GM12801 (cell line): ENCODE measurements around the gene GRHL1.

Source experiments
- CTCF ChIP-seq: IDR thresholded peaks from one replicate; pipeline ENCODE4 v1.5.1; 2011; ENCODE audit warnings: control low read depth; ENCODE audit not compliant: insufficient read length; ENCODE audit errors: extremely low read depth

The GRHL1 gene

GRCh38 chr2:9949992-9950520, 1.4 kb upstream of the GRHL1 start:
- no peak for TF ChIP-seq CTCF

GRCh38 chr2:9950521-9951271, 797 bp upstream of the GRHL1 start:
- TF ChIP-seq CTCF = no peak

GRCh38 chr2:9951272-9951521, 296 bp upstream of the GRHL1 start:
- TF ChIP-seq CTCF = no peak

- TF ChIP-seq CTCF = no peak
Observed at GRCh38 chr2:9952286-9952737, 819 bp downstream of the GRHL1 start.

- no peak for TF ChIP-seq CTCF
Observed at GRCh38 chr2:9952856-9953503, 1.5 kb downstream of the GRHL1 start.

GRCh38 chr2:9954136-9954535, 2.6 kb downstream of the GRHL1 start:
- TF ChIP-seq CTCF = no peak

GRCh38 chr2:9958057-9958456, 6.6 kb downstream of the GRHL1 start:
- TF ChIP-seq CTCF = no peak
